Activated CD4-positive, alpha-beta T cell treated with anti-CD3 and anti-CD28 coated beads, Interleukin-2, amount 10 ng/mL, durations not matched to agents 24 days and 14 days (primary cell): ENCODE measurements around the gene SRR. TPM values are rescaled to one million over a fixed set of nuclear protein-coding genes. Genes with fewer than 3 reads are reported as not detected.

Experiments
- DNase-seq: peaks from one replicate; pipeline ENCODE4 v3.0.0; 2022
- H3K27ac Mint-ChIP-seq: one replicate; pipeline ENCODE4 v1.8.0; 2022; ENCODE audit warnings: mild to moderate bottlenecking, mixed read lengths
- H3K27me3 Mint-ChIP-seq: one replicate; pipeline ENCODE4 v1.8.0; 2022; ENCODE audit warnings: mixed read lengths
- H3K36me3 Mint-ChIP-seq: one replicate; pipeline ENCODE4 v1.8.0; 2022; ENCODE audit warnings: low read depth, mild to moderate bottlenecking, mixed read lengths
- H3K4me1 Mint-ChIP-seq: one replicate; pipeline ENCODE4 v1.8.0; 2021; ENCODE audit warnings: mixed read lengths
- H3K4me3 Mint-ChIP-seq: one replicate; pipeline ENCODE4 v1.8.0; 2022; ENCODE audit warnings: mild to moderate bottlenecking, moderate library complexity, mixed read lengths
- H3K9me3 Mint-ChIP-seq: one replicate; pipeline ENCODE4 v1.8.0; 2021; ENCODE audit warnings: mixed read lengths
- intact Hi-C: fragments of 100-400 bp; cut with micrococcal nuclease; formaldehyde crosslinking; loops from one replicate; pipeline ENCODE4 v1.15.1; 2023
- total RNA-seq: library from RNA; stranded (reverse); gene quantifications from 2 replicates; pipeline ENCODE4 v1.2.3, GENCODE V29; 2022

The SRR gene
- total RNA-seq, 1 donor from 2014 or later = 13.8 TPM

- intact Hi-C loops = loop anchor here (5.0 kb wide), 1 partner anchor 82 kb away; no protein-coding TSS in a partner anchor
- Mint-ChIP-seq H3K27ac (peak overlapping the region; percentile 22), H3K36me3 (peaks cover 47% of the 10 kb centered on the region), H3K4me1 (peaks cover 61% of the 10 kb centered on the region), H3K4me3 (no peak overlapping the region), H3K27me3 (no peaks in the 10 kb centered on the region), H3K9me3 (no peaks in the 10 kb centered on the region)
- DNase-seq = no peak
Measured at GRCh38 chr17:2274414-2274813, 29.3 kb upstream of the SRR start.

GRCh38 chr17:2275722-2276121 is 28.0 kb upstream of the SRR start:
- peak overlapping the region; percentile 52 for H3K27ac Mint-ChIP-seq
- peaks cover 46% of the 10 kb centered on the region for H3K36me3 Mint-ChIP-seq
- peaks cover 56% of the 10 kb centered on the region for H3K4me1 Mint-ChIP-seq
- peak overlapping the region; percentile 23 for H3K4me3 Mint-ChIP-seq
- H3K9me3 Mint-ChIP-seq = no peaks in the 10 kb centered on the region
- intact Hi-C loops = loop anchor here (1.0 kb wide), 1 partner anchor 9 kb away; no protein-coding TSS in a partner anchor
- DNase-seq = peak; percentile 84
- no peaks in the 10 kb centered on the region for H3K27me3 Mint-ChIP-seq

GRCh38 chr17:2277429-2278170 is 26.1 kb upstream of the SRR start:
- no peak overlapping the region for H3K27ac Mint-ChIP-seq
- intact Hi-C loops = no loop called here
- H3K4me1 Mint-ChIP-seq = peaks cover 61% of the 10 kb centered on the region
- no peaks in the 10 kb centered on the region for H3K27me3 Mint-ChIP-seq
- H3K4me3 Mint-ChIP-seq = no peak overlapping the region
- H3K9me3 Mint-ChIP-seq = no peaks in the 10 kb centered on the region
- no peak for DNase-seq
- peaks cover 52% of the 10 kb centered on the region for H3K36me3 Mint-ChIP-seq

- peaks cover 55% of the 10 kb centered on the region for H3K4me1 Mint-ChIP-seq
- peak overlapping the region; percentile 57 for H3K27ac Mint-ChIP-seq
- DNase-seq = no peak
- intact Hi-C loops = loop anchor here (10.0 kb wide), 1 partner anchor 375 kb away; no protein-coding TSS in a partner anchor
- peaks cover 53% of the 10 kb centered on the region for H3K36me3 Mint-ChIP-seq
- no peaks in the 10 kb centered on the region for H3K27me3 Mint-ChIP-seq
- no peak overlapping the region for H3K4me3 Mint-ChIP-seq
- no peaks in the 10 kb centered on the region for H3K9me3 Mint-ChIP-seq
Measured at GRCh38 chr17:2279707-2280106, 24.0 kb upstream of the SRR start.

GRCh38 chr17:2282297-2282873 is 21.4 kb upstream of the SRR start:
- intact Hi-C loops = loop anchor here (1.0 to 10.0 kb wide), 4 partner anchors 16 to 378 kb away; no protein-coding TSS in a partner anchor
- peaks cover 36% of the 10 kb centered on the region for H3K4me1 Mint-ChIP-seq

GRCh38 chr17:2283302-2283701 is 20.4 kb upstream of the SRR start:
- Mint-ChIP-seq H3K4me1 (peaks cover 35% of the 10 kb centered on the region), H3K27ac (no peak overlapping the region), H3K4me3 (no peak overlapping the region), H3K9me3 (no peaks in the 10 kb centered on the region), H3K27me3 (no peaks in the 10 kb centered on the region), H3K36me3 (peaks cover 62% of the 10 kb centered on the region)
- no peak for DNase-seq
- intact Hi-C loops = loop anchor here (2.0 to 10.0 kb wide), 3 partner anchors 17 to 379 kb away; no protein-coding TSS in a partner anchor

More at GRCh38 chr17:2282297-2282873, 21.4 kb upstream of the SRR start:
- Mint-ChIP-seq H3K4me3 (no peak overlapping the region), H3K36me3 (peaks cover 57% of the 10 kb centered on the region), H3K9me3 (no peaks in the 10 kb centered on the region), H3K27ac (peak overlapping the region; percentile 76), H3K27me3 (no peaks in the 10 kb centered on the region)
- peak; percentile 76 for DNase-seq

GRCh38 chr17:2289878-2290478 is 13.8 kb upstream of the SRR start:
- H3K36me3 Mint-ChIP-seq = peaks cover 53% of the 10 kb centered on the region
- no peaks in the 10 kb centered on the region for H3K27me3 Mint-ChIP-seq
- H3K4me1 Mint-ChIP-seq = peaks cover 14% of the 10 kb centered on the region
- no peak for DNase-seq
- H3K27ac Mint-ChIP-seq = peak overlapping the region; percentile 11
- no peak overlapping the region for H3K4me3 Mint-ChIP-seq
- no peaks in the 10 kb centered on the region for H3K9me3 Mint-ChIP-seq
- intact Hi-C loops = loop anchor here (10.0 kb wide), 1 partner anchor 385 kb away; no protein-coding TSS in a partner anchor

GRCh38 chr17:2292100-2292499 is 11.7 kb upstream of the SRR start:
- Mint-ChIP-seq H3K36me3 (peaks cover 62% of the 10 kb centered on the region), H3K9me3 (no peaks in the 10 kb centered on the region), H3K27me3 (no peaks in the 10 kb centered on the region), H3K4me1 (peaks cover 25% of the 10 kb centered on the region), H3K4me3 (no peak overlapping the region), H3K27ac (no peak overlapping the region)
- intact Hi-C loops = no loop called here
- no peak for DNase-seq

GRCh38 chr17:2295575-2295974 is 8.2 kb upstream of the SRR start:
- intact Hi-C loops = no loop called here
- H3K4me3 Mint-ChIP-seq = no peak overlapping the region
- H3K36me3 Mint-ChIP-seq = peaks cover 64% of the 10 kb centered on the region
- DNase-seq = no peak
- H3K27ac Mint-ChIP-seq = peak overlapping the region; percentile 17
- H3K4me1 Mint-ChIP-seq = peaks cover 38% of the 10 kb centered on the region
- H3K9me3 Mint-ChIP-seq = no peaks in the 10 kb centered on the region
- H3K27me3 Mint-ChIP-seq = no peaks in the 10 kb centered on the region

- intact Hi-C loops = no loop called here
- Mint-ChIP-seq H3K9me3 (no peaks in the 10 kb centered on the region), H3K36me3 (peaks cover 58% of the 10 kb centered on the region), H3K4me1 (peaks cover 44% of the 10 kb centered on the region), H3K27me3 (no peaks in the 10 kb centered on the region), H3K27ac (no peak overlapping the region), H3K4me3 (no peak overlapping the region)
- DNase-seq = no peak
Measured at GRCh38 chr17:2297023-2297422, 6.7 kb upstream of the SRR start.

GRCh38 chr17:2299136-2299535 is 4.6 kb upstream of the SRR start:
- H3K27ac Mint-ChIP-seq = no peak overlapping the region
- H3K4me3 Mint-ChIP-seq = no peak overlapping the region
- no peaks in the 10 kb centered on the region for H3K9me3 Mint-ChIP-seq
- H3K27me3 Mint-ChIP-seq = no peaks in the 10 kb centered on the region
- intact Hi-C loops = no loop called here
- no peak for DNase-seq
- peaks cover 46% of the 10 kb centered on the region for H3K4me1 Mint-ChIP-seq
- H3K36me3 Mint-ChIP-seq = peaks cover 50% of the 10 kb centered on the region

- H3K27ac Mint-ChIP-seq = no peak overlapping the region
- H3K4me3 Mint-ChIP-seq = no peak overlapping the region
- DNase-seq = no peak
- H3K36me3 Mint-ChIP-seq = peaks cover 46% of the 10 kb centered on the region
- intact Hi-C loops = no loop called here
- no peaks in the 10 kb centered on the region for H3K9me3 Mint-ChIP-seq
- H3K27me3 Mint-ChIP-seq = no peaks in the 10 kb centered on the region
- H3K4me1 Mint-ChIP-seq = peaks cover 43% of the 10 kb centered on the region
Measured at GRCh38 chr17:2299756-2300155, 4.0 kb upstream of the SRR start.

GRCh38 chr17:2302778-2303203 is 959 bp upstream of the SRR start:
- DNase-seq = no peak
- Mint-ChIP-seq H3K27me3 (no peaks in the 10 kb centered on the region), H3K9me3 (no peaks in the 10 kb centered on the region), H3K4me1 (peaks cover 35% of the 10 kb centered on the region), H3K36me3 (peaks cover 30% of the 10 kb centered on the region), H3K4me3 (peak overlapping the region; percentile 91), H3K27ac (peak overlapping the region; percentile 84)
- intact Hi-C loops = loop anchor here (1.0 to 2.0 kb wide), 3 partner anchors 50 to 247 kb away; partner anchors contain the start of genes HIC1 and MNT

GRCh38 chr17:2304931-2305330 is 1.2 kb downstream of the SRR start:
- Mint-ChIP-seq H3K27ac (peak overlapping the region; percentile 3), H3K4me1 (peaks cover 32% of the 10 kb centered on the region)
- intact Hi-C loops = loop anchor here (1.0 kb wide), 1 partner anchor 31 kb away; the partner anchor contains the start of gene TSR1

More at GRCh38 chr17:2304931-2305330, 1.2 kb downstream of the SRR start:
- Mint-ChIP-seq H3K4me3 (peak overlapping the region; percentile 63), H3K27me3 (no peaks in the 10 kb centered on the region), H3K9me3 (no peaks in the 10 kb centered on the region), H3K36me3 (peaks cover 22% of the 10 kb centered on the region)
- no peak for DNase-seq
